HG02588 (cell line): Measurements from ENCODE around the gene MATK.

Experiments
- ATAC-seq: cut with Tn5 transposase; IDR thresholded peaks from one replicate; pipeline ENCODE4 v1.9.1; 2021; ENCODE audit warnings: mild to moderate bottlenecking, moderate library complexity; ENCODE audit not compliant: unreplicated experiment

Gene MATK

DNA sequence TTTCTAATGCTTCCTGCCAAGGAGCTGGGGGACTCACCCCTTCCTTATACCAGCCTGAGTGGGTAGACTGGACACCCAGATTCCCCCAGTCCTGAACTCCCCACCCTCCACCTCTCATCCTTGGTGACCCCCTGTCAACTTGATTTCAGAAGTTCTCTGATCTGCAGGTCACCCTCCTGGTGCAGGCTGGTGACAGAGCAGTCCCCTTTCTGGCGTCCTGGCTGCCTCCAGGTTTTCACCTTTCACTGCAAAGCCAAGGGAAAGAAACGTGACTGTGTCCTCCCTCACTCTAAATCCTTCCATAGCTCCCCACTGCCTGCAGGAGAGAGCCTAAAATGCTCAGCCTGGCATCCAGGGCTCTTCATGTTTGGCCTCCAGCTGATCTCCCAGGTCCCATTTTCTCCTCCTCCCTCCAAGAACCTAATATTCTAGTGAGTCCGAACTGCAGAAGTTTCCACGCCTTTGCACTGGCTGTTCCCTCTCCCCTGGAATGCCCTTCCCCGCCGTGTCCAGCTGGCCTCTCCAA lies 4.1 kb upstream of the MATK start:
- no peak for ATAC-seq

- no peak for ATAC-seq
Observed at GRCh38 chr19:3788996-3789778, 3.0 kb upstream of the MATK start.

DNA sequence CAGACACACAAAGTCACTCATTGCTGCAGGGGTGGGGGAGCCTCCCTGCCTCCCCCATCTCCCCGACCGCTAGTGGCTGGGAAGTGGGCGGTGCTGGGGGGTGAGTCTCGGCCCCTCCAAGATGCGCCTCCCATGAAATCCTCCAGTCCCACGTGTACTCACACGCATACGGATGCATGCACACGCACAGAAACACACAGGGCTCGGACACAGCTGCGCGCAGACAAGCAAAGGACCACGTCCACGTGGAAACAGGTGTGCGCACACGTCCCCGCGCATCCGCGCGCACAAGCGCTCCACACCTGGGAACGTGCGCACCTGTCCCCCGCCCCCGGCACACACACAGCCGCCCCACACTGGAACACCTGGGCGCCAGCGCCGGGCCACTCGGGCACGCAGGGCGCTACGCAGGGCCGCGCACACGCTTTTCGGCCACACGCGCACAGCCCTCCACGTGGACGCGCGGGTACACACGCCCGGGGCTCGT lies 687 bp downstream of the MATK start:
- ATAC-seq, result no peak

- ATAC-seq, result no peak
Observed at GRCh38 chr19:3784607-3785450, 1.4 kb downstream of the MATK start.

DNA sequence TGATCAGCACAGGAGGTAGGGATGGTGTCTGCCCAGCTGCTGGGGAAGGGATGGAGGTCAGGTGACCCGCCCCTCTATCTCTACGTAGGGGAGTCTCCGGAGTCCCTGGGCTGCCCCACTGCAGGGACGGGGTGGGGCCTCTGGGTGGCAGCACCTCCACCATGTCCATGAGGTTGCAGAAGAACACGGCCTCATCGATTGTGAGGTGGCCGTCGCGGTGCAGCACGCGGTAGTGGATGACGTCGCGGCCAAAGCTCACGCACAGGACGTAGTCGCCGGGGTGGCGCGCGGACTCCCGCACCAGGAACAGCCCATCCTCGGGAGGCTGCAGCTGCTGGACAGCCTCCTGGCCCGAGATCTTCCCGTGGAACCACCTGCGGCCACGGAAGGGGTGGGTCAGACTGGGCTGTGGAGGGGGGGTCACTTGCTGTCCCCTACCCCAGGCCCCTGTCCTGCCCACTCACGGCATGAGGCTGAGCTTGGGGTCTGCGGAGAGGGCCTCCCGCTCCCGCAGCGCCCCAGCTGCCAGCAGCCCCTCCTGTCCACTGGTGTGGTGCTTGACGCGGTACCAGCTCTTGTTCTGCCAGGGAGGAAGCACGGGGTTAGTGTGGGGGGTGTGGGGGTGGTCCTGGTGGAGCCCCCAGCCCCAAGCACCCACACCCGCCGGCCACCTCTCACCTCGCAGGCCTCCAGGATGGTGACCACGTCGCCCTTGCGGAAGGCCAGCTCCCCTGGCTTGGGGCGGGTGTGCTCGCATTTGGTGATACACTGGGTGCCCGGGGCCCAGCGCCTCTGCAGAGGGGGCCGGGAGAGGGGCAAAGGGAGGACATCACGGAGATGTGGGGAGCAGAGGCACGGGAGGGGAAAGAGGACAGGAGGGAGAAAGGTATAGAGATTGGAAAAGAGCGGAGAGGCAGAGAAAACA lies 2.3 kb downstream of the MATK start:
- no peak for ATAC-seq

GRCh38 chr19:3782903-3783302 lies 3.3 kb downstream of the MATK start:
- ATAC-seq, result no peak

GRCh38 chr19:3782330-3782729 lies 3.9 kb downstream of the MATK start:
- no peak for ATAC-seq

DNA sequence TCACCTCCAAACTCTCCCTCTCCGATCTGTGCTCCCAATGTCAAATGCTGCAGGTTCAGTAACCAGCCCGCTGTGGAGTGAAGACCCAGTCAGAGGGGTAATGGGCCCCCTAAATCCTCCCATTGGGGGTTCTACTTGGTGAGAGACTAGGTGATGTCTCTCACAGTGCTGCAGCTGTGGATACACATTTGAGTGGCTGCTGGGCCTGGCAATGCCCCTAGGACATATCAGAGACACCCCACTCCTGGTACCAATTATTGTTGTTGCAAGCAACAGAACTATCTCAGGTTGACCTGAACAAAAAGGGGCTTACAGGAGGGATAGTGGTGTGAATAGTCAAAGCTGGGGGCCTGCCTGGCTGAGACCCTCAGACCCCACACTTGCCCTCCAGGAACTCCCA lies 4.6 kb downstream of the MATK start:
- ATAC-seq, result no peak

DNA sequence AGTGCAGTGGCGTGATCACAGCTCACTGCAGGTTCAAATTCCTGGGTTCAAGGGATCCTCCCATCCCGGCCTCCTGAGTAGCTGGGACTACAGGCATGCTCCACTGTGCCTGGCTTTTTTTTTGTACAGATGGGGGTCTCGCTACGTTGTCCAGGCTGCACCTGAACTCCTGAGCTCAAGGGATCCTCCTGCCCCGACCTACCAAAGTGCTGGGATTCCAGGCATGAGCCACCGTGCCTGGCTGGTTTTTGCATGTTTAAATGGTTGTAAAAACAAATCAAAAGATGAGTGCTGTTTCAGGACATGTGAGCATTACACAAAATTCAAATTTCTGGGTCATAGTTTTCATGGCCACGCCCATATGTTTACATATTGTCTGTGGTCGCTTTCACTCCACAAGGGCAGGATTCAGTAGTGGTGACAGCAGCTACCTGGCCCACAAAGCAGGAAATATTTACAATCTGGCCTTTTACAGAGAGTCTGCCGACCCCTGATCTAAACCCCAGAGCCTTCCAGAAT lies 5.3 kb downstream of the MATK start:
- ATAC-seq, result no peak

GRCh38 chr19:3778899-3779723 lies 7.1 kb downstream of the MATK start:
- ATAC-seq, result no peak

DNA sequence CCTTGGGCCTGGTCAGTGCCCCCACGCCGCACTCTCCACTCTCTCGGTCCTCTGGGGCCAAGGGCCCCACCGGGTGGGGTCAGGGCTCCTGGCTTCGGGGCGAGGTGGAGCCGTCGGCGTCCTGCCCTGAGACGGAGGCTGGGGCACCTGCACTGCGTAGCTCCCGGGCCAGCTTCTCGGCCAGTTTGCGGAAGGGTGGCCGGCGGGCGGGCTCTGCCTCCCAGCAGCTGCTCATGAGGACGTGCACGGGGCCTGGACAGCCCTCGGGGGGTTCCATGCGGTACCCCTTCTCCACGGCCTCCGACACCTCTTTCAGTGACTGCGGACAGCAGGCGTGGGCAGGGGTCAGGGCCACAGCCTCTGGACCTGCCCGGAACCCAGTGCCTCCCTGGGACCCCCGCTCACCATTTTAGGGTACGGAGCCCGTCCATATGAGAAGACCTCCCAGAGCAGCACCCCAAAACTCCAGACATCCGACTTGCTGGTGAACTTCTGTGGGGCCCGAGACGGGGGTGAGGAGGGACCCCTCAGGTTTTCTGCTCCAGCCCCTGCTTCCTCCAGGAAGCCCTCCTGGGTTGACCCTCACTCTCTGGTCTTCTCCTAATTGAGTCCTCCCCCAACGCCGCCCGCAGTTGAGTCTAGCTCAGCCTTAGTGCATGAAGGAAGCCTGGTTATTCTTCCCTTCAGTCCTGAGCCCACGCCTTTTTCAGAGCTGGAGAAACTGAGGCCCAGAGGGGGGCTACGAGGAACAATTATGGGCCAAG lies 7.9 kb downstream of the MATK start:
- no peak for ATAC-seq

DNA sequence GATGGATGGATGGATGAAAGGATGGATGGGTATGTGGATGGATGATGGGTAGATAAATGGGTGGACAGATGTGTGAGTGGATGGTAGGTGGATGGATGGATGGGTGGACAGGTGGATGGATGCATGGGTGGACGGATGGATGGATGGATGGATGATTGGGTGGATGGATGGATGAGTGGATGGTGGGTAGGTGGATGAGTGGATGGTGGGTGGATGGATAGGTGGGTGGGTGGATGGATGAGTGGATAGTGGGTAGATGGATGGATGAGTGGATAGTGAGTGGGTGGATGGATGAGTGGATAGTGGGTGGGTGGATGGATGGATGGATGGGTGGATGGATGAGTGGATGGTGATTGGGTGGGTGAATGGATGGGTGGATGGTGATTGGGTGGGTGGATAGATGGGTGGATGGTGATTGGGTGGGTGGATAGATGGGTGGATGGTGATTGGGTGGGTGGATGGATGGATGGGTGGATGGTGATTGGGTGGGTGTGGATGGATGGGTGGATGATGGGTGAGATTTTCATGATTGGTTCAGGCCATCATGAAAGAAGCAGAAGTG lies 9.6 kb downstream of the MATK start:
- ATAC-seq, result no peak

- no peak for ATAC-seq
Observed at GRCh38 chr19:3775831-3776230, 10.3 kb downstream of the MATK start.

DNA sequence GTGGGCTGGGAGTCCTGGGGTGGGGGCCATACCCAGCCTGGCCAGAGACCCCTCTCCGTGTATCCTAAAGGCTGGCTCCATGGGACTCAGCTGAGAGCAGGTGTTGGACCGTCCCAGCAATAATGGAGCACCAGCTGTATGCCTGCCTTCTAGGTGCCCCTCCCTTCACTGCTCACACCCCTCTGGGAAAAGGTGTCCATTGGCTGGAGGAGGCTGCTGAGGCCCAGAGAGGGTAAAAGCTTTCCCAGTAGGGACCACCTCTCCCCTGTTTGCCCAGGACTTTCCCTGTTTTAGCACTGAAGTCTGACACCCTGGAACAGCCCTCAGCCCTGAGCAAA lies 10.8 kb downstream of the MATK start:
- no peak for ATAC-seq

DNA sequence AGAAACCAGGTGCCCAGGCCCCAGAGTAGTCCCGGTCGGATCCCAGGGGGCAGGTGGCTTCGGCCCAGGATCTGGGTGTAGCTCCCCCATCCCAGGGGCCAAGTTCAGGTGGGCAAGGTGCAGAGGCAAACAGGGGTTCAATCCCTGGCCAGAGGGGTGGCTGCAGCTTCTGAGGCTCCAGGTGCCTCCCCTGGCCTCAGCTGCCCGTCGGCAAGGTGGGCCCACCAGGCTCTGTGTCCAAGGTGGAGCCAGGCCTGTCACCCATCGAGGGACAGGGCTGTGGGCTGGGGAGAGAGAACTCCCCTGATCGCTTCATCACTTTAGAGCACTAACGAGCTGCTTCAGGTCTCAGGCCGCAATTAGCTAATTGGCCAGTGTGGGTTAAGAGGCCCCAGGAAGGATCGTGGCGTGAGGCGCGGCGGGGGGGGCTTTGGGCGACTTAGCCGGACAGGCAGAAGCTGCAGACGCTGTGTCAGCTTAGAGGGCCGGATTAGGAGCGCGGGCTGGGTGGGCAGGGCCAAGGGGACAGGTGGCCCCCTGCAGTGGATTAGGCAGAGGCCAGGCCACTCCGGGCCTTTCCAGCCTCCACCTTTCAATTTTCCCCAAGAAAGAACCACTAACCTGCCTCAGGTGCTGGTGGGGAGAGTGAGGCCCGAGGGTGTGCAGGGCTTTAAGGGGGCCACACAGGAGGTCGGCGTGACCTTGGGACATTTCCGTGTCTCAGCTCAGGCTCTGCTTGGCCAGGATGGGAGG lies 11.4 kb downstream of the MATK start:
- no peak for ATAC-seq

GRCh38 chr19:3773814-3774515 lies 12.2 kb downstream of the MATK start:
- no peak for ATAC-seq

- no peak for ATAC-seq
Observed at GRCh38 chr19:3771906-3772455, 14.2 kb downstream of the MATK start, which contains the start of gene RAX2. TSS of gene RAX2 (minus strand) at chr19:3772228. CDS start at chr19:3771742, 486 bp downstream.
